GM18909 (cell line): ENCODE measurements around the gene CD7.

Source experiments
- ATAC-seq: cut with Tn5 transposase; IDR thresholded peaks from one replicate; pipeline ENCODE4 v1.9.1; 2021; ENCODE audit warnings: mild to moderate bottlenecking; ENCODE audit not compliant: unreplicated experiment, poor library complexity

The CD7 gene

DNA sequence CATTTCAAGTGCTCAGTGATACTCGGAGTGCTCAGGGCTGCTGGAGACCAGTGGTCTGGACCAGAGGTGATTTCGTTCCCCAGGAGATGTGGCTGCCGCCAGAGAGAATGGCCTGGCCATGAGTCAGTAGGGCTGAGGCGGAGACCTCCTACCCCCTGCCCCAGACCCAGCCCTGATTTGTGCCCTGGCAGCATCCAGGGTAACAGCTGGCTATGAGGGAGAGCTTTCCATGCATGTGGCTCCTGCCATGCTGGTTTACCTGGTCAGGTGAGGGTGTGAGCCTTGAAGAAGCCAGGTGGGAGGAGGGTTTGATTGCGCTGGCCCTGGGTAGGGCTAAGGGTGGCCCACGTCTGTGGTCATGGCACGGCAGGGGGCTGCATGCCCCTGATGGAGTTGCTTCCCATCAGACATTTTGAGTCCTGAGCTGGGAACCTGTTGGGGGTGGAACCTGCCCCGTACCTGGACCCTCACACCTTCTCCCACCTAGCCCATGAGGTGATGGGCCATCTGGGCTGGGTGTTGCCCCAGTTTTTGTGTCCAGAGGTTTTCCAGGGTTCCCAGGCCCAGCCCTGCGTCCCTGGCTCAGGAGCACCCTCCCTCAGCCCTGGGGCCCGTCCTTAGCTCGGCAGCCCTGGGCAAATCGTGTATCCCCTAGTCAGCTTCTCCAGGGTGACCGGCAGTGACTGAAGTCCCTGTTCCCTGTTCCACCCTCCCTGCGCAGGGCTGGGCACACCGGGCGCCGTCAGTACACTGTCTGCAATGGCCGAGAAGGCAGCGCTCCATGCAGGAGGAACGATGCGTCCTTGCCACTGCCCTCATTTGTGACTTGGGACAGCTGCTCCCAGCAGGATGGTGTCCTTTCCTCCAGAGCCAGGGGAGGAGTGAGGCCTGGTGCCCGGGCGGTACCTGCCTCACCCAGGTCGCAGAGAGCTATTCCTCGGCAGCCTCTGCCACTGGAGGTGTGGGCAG lies 34.9 kb downstream of the CD7 start:
- ATAC-seq: no peak

GRCh38 chr17:82281502-82282238 lies 35.7 kb downstream of the CD7 start:
- no peak for ATAC-seq

GRCh38 chr17:82281076-82281475 lies 36.3 kb downstream of the CD7 start:
- no peak for ATAC-seq

GRCh38 chr17:82280537-82280936 lies 36.9 kb downstream of the CD7 start:
- ATAC-seq: no peak

GRCh38 chr17:82278786-82279391 lies 38.5 kb downstream of the CD7 start:
- no peak for ATAC-seq

- ATAC-seq: no peak
Measured at GRCh38 chr17:82278308-82278707, 39.1 kb downstream of the CD7 start.

DNA sequence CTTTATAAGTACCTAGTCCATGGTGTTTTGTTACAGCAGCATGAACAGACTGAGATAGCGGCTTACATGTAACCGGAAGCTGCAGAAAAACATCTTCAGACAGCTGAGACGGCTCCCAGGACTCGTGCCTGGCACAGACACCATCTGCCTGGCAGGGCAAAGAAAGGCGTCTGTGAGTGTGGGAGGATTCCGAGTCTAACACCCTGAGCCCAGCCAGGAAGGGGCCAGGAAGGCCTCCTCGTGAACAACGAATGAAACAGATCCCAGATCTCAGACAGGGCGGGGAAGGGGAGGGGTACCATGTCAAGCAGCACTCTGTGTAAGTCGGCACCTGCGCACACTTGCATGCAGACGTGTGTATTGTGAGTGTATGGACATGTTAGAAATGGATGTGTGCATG lies 39.6 kb downstream of the CD7 start:
- ATAC-seq: no peak

- no peak for ATAC-seq
Measured at GRCh38 chr17:82276938-82277337, 40.5 kb downstream of the CD7 start.

GRCh38 chr17:82275326-82275725 lies 42.1 kb downstream of the CD7 start:
- ATAC-seq: no peak

DNA sequence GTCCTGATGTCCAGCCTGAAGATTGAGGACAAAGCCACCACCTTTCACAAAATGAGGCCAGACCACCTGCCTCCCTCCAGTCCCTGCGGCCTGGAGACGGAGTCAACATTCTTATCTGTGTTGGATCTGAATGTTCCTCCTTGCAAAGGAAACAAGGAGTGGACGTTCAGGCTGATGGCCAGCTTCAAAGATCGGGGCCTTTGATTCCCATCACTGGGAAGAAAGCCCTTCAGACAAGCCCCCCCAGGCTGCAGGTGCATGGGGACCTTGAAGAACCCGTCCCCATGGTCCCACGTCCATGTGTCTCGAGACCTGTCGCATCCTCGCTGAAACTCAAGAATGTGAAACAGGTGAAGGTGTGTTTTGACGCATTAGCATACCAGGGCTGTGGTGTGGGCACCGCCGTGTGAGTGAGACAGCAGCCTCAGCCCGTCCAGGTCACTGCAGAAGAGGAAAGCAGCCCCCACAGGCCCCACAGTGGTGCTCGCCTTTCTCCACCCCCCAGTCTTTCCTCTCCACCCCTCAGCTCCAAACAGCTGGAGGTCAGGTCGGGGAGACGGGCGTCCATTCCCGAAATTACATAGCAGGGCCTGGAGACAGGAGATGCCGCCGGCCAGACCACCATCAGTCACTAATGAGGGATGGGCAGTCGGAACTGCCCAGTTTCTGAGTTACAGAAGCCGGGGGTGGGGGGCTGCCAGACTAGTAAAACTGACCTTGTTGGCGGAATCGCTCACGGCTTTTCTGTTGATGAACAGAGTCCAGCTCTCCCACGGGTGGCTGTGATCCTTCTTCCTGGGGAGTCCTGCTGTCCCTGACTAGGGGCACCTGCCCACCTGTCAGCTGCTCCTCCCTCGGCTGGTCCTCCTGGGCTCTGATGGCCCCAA lies 43.0 kb downstream of the CD7 start:
- ATAC-seq: no peak

DNA sequence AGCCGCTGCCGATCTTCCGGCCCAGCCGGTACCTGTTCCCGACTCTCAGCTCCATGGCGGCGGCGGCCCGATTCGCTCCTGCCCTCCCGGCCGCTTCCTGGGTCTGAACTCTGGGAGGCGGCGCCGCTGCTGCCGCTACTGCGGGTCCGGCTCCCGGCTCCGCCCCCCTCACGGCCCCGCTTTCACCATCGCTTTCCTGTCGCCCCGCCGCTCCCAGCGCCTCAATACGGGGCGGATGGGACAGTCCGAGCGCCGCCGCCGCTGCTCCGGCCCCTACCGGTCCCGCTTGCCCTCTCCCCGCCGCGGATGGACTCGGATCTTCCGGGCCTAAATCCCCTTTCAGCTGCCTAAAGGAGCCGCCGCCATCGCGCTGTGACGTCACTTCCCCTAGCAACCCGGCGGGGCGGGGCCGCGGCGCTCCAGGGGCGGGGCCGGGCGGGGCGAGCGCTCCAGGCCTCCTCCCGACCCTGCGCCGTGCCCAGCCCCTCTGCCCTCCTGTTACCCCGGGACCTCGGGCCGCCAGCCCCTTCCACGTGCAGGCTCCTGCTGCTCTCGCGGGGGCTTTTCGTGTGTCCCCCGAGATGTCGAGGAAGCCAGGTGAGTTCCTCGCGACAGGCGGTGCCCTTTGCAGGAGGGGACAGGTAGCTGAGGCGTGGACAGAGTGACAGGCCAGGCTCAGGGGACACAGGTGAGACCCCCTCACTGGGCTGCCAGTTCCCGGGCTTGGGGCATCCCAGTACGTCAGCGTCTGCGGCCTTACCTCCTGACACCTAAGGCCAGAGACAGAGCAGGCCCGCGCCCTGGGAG lies 43.9 kb downstream of the CD7 start, which contains the start of gene CSNK1D:
TSS of gene CSNK1D (minus strand) at position 374 of the 807 bp plus-strand sequence. CDS start at position 55, 319 bp downstream.
- ATAC-seq: peak; percentile 71

GRCh38 chr17:82272495-82273326 lies 44.7 kb downstream of the CD7 start:
- ATAC-seq: peak; percentile 19

- no peak for ATAC-seq
Measured at GRCh38 chr17:82271401-82271800, 46.0 kb downstream of the CD7 start.

- ATAC-seq: no peak
Measured at GRCh38 chr17:82270651-82271050, 46.8 kb downstream of the CD7 start.

DNA sequence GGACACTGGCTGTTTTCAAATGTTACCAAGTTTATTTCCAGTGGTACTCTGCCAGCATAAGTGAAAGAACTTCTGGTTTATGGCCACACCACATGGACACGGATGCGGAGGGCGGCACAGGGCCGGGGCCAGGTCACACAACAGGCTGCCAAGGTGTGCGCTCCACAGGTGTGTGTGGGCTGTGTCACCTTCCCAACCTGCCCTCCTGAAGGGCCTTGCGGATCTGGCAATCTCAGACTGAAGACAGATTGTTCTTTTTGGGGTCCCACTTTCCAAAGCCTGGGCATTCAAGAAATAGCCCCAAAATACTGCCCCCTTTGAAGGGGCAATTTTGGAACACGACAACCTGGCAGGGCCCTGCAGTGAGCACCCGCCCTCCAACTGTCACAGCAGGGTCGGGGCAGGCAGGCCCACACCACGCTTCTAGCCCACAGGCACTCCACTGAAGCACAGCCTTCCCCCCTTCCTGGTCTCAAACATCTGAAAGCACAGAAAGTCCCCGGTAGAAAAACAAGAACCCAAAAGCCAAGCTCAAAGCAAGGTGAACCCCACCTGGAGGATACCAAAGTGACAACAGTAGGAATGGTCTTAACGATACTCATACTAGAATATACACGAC lies 47.4 kb downstream of the CD7 start:
- no peak for ATAC-seq

DNA sequence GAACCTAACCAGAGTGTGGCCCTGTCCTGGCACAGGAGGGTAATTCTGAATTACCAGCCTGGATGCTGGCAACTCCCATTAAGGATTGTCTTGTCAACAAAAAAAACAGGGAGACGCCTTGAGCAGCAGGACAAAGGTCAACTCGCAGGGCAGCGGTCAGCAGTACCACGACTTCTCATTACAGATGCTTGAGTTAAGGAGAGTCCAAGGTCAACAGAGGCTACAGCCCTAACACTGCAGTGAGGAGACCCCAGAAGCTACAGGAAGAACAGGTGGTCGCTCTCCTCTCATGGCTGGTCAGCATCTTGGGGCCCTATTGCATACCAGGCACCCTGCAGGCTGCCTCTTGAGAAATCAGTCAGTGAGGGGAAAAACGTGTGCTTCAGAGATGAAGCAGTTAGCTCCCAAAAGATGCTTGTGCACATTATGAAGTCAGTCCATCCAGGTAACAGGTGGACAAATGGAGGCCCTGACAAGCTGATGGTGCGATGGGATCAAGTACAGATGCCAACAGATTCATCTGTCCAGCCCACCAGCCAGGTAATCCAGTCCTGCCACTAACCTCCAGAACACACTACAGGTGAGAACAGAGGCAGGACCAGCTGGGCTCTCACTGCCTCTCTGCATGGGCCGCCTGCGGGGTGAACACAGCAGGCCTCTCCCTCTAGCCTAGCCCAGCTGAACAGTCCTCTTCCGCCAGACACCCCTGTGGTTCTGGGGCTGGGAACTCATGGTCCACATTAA lies 48.1 kb downstream of the CD7 start:
- no peak for ATAC-seq
